Skeletal muscle cell (primary cell): Measurements from ENCODE around the gene ZNF211.
A peak's percentile ranks its signal among the peaks of the same experiment; 100 is the strongest.

Experiments used
- DNase-seq: peaks from one replicate; pipeline ENCODE4 v3.0.0-alpha.2; 2010; ENCODE audit warnings: low read depth
- H3K4me3 ChIP-seq: 2 replicates; pipeline ENCODE4 v1.5.1; 2011; ENCODE audit warnings: low read depth, mild to moderate bottlenecking, control low read depth, low read length, moderate library complexity

The ZNF211 gene

DNA sequence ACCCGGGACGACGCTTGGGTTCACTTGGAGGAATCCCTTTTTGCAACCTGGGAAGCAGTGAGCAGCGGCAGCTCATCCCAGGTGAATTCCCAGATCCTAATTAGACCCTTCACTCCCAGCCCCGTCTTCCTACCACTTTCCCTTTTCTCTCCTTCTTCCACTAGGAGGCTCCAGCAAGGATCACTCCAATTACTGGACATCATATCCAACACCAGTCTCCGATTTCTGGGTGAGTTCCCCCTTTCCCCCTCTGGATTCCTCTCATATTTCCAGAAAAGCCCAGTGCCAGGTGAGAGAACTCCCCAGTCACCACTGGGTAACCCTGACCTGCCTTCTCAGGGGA lies 18.7 kb downstream of the ZNF211 start:
- no peak for DNase-seq
- no peak overlapping the region for H3K4me3 ChIP-seq

DNA sequence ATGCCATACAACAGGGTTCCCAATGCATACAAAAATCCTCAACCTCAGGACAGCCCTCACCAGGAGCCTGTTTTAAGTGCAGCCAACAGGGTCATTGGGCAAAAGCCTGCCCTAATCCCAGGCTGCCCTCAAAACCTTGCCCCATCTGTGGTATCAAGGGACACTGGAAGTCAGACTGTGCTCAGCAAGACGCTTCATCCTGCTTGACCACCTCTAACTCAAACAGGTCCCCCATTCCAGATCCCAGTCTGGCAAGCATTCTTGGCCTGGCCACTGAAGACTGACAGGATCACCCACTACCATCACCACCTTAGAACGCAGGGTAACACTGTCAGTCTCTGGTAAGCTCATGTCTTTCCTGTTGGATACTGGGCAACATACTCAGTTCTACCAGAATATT lies 20.7 kb downstream of the ZNF211 start:
- H3K4me3 ChIP-seq: no peak overlapping the region
- no peak for DNase-seq

DNA sequence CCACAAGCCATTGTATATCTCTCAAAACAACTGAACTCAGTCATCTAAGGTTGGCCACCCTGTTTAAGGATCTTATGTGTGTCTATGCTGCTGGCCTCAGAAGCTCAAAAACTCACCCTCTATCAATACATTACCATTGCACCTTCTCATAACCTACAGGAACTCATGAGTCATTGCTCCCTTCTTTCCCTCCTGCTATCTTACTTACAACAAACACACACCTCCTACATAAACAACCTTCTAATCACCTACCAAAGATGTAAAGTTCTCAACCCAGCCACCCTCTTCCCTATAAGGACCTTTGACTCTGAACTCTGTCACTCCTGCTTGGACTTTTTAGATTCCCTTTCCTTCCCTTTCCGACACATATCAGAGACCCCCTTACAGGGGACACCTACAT lies 22.5 kb downstream of the ZNF211 start:
- H3K4me3 ChIP-seq: no peak overlapping the region
- no peak for DNase-seq

GRCh38 chr19:57656346-57656745 lies 23.4 kb downstream of the ZNF211 start:
- no peak for DNase-seq
- no peak overlapping the region for H3K4me3 ChIP-seq

DNA sequence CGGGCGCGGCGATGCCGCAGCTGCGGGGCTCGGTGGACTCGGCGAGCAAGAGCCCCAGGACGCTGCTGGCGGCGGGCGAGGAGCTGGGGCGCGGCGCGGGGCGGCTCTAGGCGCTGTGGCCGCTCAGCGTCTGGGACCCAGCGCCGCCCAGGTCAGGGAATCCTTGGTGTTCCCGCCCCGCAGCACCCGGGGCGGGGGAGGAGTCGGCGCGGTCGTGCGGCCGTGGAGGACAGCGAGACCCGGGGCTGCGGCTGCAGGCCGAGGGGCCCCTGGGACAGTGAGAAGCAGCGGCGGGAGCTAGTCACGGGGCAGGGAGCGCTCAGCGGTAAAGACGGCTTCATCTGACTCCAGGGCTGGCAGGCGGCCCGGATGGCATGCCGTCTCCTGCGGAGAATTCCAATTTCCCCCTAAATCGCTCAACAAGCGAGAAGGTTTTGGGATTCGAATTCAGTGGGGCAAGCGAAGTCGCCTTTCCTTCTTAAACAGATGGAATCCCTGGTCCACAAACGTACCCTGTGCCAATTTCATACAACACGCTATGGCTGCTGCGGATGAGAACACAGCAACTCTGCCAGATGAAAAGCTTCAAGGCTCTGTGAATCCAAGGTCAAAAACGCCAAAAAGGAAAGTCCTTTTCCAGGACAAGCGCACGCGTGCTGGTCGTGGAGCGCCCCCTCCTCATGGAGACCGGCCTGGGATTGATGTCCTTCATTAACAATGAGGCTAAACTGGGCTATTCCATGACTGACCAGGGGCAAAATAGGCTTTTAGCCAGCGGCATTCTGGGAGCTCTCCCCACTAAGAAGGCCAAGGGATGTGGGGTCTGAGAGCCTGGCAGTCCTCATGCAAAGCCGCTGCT lies 31.5 kb downstream of the ZNF211 start:
- peak overlapping the region; percentile 59 for H3K4me3 ChIP-seq
- DNase-seq: no peak

- H3K4me3 ChIP-seq: no peak overlapping the region
- DNase-seq: no peak
These were observed 32.4 kb downstream of the ZNF211 start for GRCh38 chr19:57665261-57665806.

DNA sequence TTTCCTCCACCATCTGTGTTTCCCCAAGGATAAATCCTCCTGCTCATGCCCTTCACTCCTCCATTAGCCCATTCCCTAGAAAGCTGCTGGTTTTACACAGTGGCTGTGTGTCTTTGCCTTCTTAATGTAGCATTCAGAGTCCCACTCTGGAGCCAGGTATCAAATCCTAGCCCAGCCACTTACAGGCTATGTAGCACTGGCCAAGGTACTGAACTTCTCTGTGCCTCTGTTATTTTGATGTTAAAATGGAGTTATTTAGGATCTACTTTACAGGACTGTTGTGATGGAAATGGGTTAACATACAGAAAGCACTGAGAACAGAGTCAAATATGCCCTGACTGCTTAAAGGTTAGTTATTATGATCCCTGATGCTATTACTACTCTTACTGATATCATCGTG lies 34.3 kb downstream of the ZNF211 start:
- DNase-seq: no peak

GRCh38 chr19:57668635-57669034 lies 35.7 kb downstream of the ZNF211 start, which contains the start of gene ZSCAN4:
TSS of gene ZSCAN4 (plus strand) at chr19:57668935. CDS start at chr19:57676146, 7,211 bp downstream.
- DNase-seq: no peak
- H3K4me3 ChIP-seq: no peak within 1 kb of the TSS

More for the DNA sequence above, 34.3 kb downstream of the ZNF211 start:
- no peak overlapping the region for H3K4me3 ChIP-seq

- DNase-seq: no peak
These were observed 38.3 kb downstream of the ZNF211 start for GRCh38 chr19:57671124-57671895.

DNA sequence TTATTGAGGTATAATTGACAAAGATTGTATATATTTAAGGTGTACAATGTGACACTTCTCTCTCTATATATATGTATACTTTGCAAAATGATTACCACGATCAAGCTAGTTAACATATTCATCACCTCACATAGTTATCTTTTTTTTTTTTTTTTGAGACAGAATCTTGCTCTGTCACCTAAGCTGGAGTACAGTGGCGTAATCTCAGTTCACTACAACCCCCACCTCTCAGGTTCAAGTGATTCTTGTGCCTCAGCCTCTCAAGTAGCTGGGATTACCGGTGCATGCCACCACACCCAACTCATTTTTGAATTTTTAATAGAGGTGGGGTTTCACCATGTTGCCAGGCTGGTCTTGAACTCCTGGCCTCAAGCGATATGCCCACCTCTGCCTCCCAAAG lies 39.5 kb downstream of the ZNF211 start:
- DNase-seq: no peak
- H3K4me3 ChIP-seq: no peak overlapping the region

More at GRCh38 chr19:57671124-57671895, 38.3 kb downstream of the ZNF211 start:
- H3K4me3 ChIP-seq: no peak overlapping the region

GRCh38 chr19:57675881-57676280 lies 42.9 kb downstream of the ZNF211 start:
- H3K4me3 ChIP-seq: no peak overlapping the region
- DNase-seq: no peak

DNA sequence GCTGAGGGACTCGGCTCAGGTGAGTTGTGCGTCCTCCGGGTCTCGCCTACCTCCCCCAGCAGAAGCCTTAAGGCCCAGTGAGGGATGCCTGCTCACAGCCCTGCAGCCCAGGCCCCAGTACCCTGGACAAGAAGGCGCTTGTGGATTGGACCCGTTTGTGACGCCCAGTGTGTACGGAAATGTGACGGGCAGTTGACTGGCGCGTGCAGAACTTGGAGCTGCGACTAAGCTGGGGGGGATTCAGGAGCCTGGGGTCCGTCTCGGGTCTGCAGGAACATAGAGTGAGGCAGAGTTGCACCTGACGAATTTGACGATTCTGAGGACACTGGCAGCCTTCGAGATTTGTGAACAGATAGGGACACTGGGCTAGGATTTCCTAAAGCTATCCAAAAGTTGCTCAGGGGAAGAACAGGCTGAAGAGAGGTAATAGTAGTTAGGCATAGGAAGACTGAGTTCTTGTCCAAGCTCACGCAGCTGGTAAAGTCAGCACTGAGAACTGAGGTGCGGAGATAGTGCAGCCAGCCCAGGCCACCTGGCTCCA lies 49.3 kb downstream of the ZNF211 start:
- no peak for DNase-seq
- peak overlapping the region; percentile 86 for H3K4me3 ChIP-seq

GRCh38 chr19:57686727-57687126 lies 53.8 kb downstream of the ZNF211 start:
- H3K4me3 ChIP-seq: no peak overlapping the region
- no peak for DNase-seq

GRCh38 chr19:57687363-57688010 lies 54.5 kb downstream of the ZNF211 start:
- H3K4me3 ChIP-seq: no peak overlapping the region
- DNase-seq: no peak

GRCh38 chr19:57688011-57688763 lies 55.2 kb downstream of the ZNF211 start:
- no peak for DNase-seq
- H3K4me3 ChIP-seq: no peak overlapping the region

GRCh38 chr19:57689750-57690149 lies 56.8 kb downstream of the ZNF211 start:
- H3K4me3 ChIP-seq: no peak overlapping the region
- no peak for DNase-seq
